ENCODE measurements around the gene RHBG. TPM values are rescaled to one million over a fixed set of nuclear protein-coding genes. Genes with fewer than 3 reads are reported as not detected.

RHBG gene
- total and polyA plus RNA-seq, 4 donors: 0.25 to 6.4 (median 2.3) TPM

DNA sequence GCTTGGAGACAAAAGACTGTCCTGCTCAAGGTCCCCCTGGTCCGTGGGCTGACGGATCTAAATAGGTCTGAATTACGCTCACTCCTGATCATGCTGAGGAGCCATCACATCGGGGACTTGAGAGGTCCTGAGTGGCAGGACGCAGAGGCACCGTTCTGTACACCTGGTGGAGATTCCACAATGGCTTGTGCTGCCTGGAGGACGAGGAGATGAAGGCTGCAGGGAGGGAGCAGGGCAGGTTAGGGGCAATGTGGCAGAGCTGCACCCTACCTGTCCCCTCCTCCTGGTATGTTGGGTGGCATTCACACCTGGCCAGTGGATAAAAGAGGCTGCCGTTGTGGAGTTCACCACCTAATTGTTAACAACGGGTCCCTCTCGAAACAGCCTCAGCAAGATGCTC, 38.7 kb downstream of the RHBG start:
- TF ChIP-seq FOXA1 (IDR thresholded peaks at IDR 0.05): no peak
- TF ChIP-seq REST (IDR thresholded peaks at IDR 0.05): no peak
- TF ChIP-seq, protein P1, sequence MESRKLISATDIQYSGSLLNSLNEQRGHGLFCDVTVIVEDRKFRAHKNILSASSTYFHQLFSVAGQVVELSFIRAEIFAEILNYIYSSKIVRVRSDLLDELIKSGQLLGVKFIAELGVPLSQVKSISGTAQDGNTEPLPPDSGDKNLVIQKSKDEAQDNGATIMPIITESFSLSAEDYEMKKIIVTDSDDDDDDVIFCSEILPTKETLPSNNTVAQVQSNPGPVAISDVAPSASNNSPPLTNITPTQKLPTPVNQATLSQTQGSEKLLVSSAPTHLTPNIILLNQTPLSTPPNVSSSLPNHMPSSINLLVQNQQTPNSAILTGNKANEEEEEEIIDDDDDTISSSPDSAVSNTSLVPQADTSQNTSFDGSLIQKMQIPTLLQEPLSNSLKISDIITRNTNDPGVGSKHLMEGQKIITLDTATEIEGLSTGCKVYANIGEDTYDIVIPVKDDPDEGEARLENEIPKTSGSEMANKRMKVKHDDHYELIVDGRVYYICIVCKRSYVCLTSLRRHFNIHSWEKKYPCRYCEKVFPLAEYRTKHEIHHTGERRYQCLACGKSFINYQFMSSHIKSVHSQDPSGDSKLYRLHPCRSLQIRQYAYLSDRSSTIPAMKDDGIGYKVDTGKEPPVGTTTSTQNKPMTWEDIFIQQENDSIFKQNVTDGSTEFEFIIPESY (IDR thresholded peaks at IDR 0.05): no peak
- no peak for TF ChIP-seq GABPA (IDR thresholded peaks at IDR 0.05 in 1 of 2, conservative IDR thresholded peaks at IDR 0.05 in 1 of 2)
- no peak for TF ChIP-seq YY1 (IDR thresholded peaks at IDR 0.05)
- TF ChIP-seq NR2F2 (IDR thresholded peaks at IDR 0.05): no peak
- no peak for TF ChIP-seq JUND (IDR thresholded peaks at IDR 0.05)
- TF ChIP-seq, protein P2, sequence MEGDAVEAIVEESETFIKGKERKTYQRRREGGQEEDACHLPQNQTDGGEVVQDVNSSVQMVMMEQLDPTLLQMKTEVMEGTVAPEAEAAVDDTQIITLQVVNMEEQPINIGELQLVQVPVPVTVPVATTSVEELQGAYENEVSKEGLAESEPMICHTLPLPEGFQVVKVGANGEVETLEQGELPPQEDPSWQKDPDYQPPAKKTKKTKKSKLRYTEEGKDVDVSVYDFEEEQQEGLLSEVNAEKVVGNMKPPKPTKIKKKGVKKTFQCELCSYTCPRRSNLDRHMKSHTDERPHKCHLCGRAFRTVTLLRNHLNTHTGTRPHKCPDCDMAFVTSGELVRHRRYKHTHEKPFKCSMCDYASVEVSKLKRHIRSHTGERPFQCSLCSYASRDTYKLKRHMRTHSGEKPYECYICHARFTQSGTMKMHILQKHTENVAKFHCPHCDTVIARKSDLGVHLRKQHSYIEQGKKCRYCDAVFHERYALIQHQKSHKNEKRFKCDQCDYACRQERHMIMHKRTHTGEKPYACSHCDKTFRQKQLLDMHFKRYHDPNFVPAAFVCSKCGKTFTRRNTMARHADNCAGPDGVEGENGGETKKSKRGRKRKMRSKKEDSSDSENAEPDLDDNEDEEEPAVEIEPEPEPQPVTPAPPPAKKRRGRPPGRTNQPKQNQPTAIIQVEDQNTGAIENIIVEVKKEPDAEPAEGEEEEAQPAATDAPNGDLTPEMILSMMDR (IDR thresholded peaks at IDR 0.05; ENCODE audit: low read depth, low read length, missing input control): no peak
- no peak for TF ChIP-seq RAD21 (IDR thresholded peaks at IDR 0.05)
- TF ChIP-seq HNF4G (IDR thresholded peaks at IDR 0.05): no peak
- no peak for TF ChIP-seq SP1 (IDR thresholded peaks at IDR 0.05)
- no peak overlapping the region for H3K9ac ChIP-seq (ENCODE audit: low read depth in 1 of 2, low read length in 2 of 2)
- H3K4me3 ChIP-seq (ENCODE audit: low read depth in 1 of 3, low read length in 3 of 3): no peak overlapping the region
- H3K9me3 ChIP-seq (ENCODE audit: control insufficient read depth in 4 of 4, low read length in 3 of 4): no peaks in the 10 kb centered on the region
- H3K4me1 ChIP-seq (ENCODE audit: control insufficient read depth in 4 of 4, insufficient read depth in 4 of 4, low read length in 3 of 4): no peaks in the 10 kb centered on the region
- peaks cover 0 to 5% (median 0%) of the 10 kb centered on the region in 4 donors for H3K27me3 ChIP-seq (ENCODE audit: control insufficient read depth in 4 of 4, insufficient read depth in 4 of 4, low read length in 3 of 4)
- H3K27ac ChIP-seq (ENCODE audit: low read depth in 1 of 2, low read length in 2 of 2): no peak overlapping the region
- H3K36me3 ChIP-seq (ENCODE audit: control insufficient read depth in 4 of 4, insufficient read depth in 3 of 4, low read depth in 1 of 4, low read length in 3 of 4): no peaks in the 10 kb centered on the region
- no peak for DNase-seq (ENCODE audit: low spot score)
- WGBS: 80% methylated on average over 10 of the region's 10 CpGs

GRCh38 chr1:156409439-156409838, 40.4 kb downstream of the RHBG start:
- Histone ChIP-seq H3K4me1 (ENCODE audit: control insufficient read depth in 4 of 4, insufficient read depth in 4 of 4, low read length in 3 of 4) (no peaks in the 10 kb centered on the region), H3K4me3 (ENCODE audit: low read depth in 1 of 3, low read length in 3 of 3) (no peak overlapping the region), H3K9me3 (ENCODE audit: control insufficient read depth in 4 of 4, low read length in 3 of 4) (no peaks in the 10 kb centered on the region), H3K36me3 (ENCODE audit: control insufficient read depth in 4 of 4, insufficient read depth in 3 of 4, low read depth in 1 of 4, low read length in 3 of 4) (no peaks in the 10 kb centered on the region), H3K27ac (ENCODE audit: low read depth in 1 of 2, low read length in 2 of 2) (no peak overlapping the region), H3K9ac (ENCODE audit: low read depth in 1 of 2, low read length in 2 of 2) (no peak overlapping the region), H3K27me3 (ENCODE audit: control insufficient read depth in 4 of 4, insufficient read depth in 4 of 4, low read length in 3 of 4) (peaks cover 0 to 3% (median 1%) of the 10 kb centered on the region in 4 donors)
- DNase-seq (ENCODE audit: low spot score): no peak
- whole genome bisulfite sequencing: 83% methylated on average over 7 of the region's 7 CpGs
- TF ChIP-seq NR2F2 (IDR thresholded peaks at IDR 0.05) (no peak), GABPA (IDR thresholded peaks at IDR 0.05 in 1 of 2, conservative IDR thresholded peaks at IDR 0.05 in 1 of 2) (no peak), EGR1 (IDR thresholded peaks at IDR 0.05; ENCODE audit: low read depth in 2 of 2) (no peak)
